H9 (cell line): ENCODE data around the gene GABBR2. TPM values are rescaled to one million over a fixed set of nuclear protein-coding genes. Genes with fewer than 3 reads are reported as not detected.

Source experiments
- DNase-seq: peaks from one replicate; pipeline ENCODE4 v3.0.0-alpha.2; 2017
- H2AFZ ChIP-seq: one replicate; pipeline ENCODE4 v1.6.1; 2013; ENCODE audit warnings: mild to moderate bottlenecking, low read length, control low read depth, moderate library complexity
- H2AK5ac ChIP-seq: 2 replicates; pipeline ENCODE4 v1.6.1; 2013; ENCODE audit warnings: low read length, control low read depth, mixed read lengths; ENCODE audit not compliant: insufficient read length
- H2BK120ac ChIP-seq: one replicate; pipeline ENCODE4 v1.6.1; 2013; ENCODE audit warnings: low read depth, mild to moderate bottlenecking, low read length, control low read depth, inconsistent platforms; ENCODE audit not compliant: poor library complexity, severe bottlenecking
- H2BK12ac ChIP-seq: 2 replicates; pipeline ENCODE4 v1.6.1; 2013; ENCODE audit warnings: low read length, control low read depth, mixed read lengths, low read depth; ENCODE audit not compliant: insufficient read length
- H2BK15ac ChIP-seq: 2 replicates; pipeline ENCODE4 v1.6.1; 2013; ENCODE audit warnings: low read depth, low read length, control low read depth
- H2BK20ac ChIP-seq: one replicate; pipeline ENCODE4 v1.6.1; 2013; ENCODE audit warnings: low read depth, mild to moderate bottlenecking, low read length, control low read depth, inconsistent platforms; ENCODE audit not compliant: poor library complexity, severe bottlenecking
- H2BK5ac ChIP-seq: 2 replicates; pipeline ENCODE4 v1.6.1; 2013; ENCODE audit warnings: low read length, control low read depth, mixed read lengths; ENCODE audit not compliant: insufficient read length
- H3K14ac ChIP-seq: 2 replicates; pipeline ENCODE4 v1.6.1; 2013; ENCODE audit warnings: low read length, control low read depth; ENCODE audit not compliant: insufficient read depth
- H3K18ac ChIP-seq: 2 replicates; pipeline ENCODE4 v1.6.1; 2013; ENCODE audit warnings: low read depth, mild to moderate bottlenecking, mixed read lengths, low read length, control low read depth; ENCODE audit not compliant: insufficient read length
- H3K23ac ChIP-seq: 2 replicates; pipeline ENCODE4 v1.6.1; 2013; ENCODE audit warnings: low read length, control low read depth, mixed read lengths, low read depth; ENCODE audit not compliant: insufficient read length
- H3K23me2 ChIP-seq: 2 replicates; pipeline ENCODE4 v1.6.1; 2013; ENCODE audit warnings: low read depth, mild to moderate bottlenecking, mixed read lengths, low read length, control low read depth; ENCODE audit not compliant: insufficient read length, poor library complexity, severe bottlenecking
- H3K27ac ChIP-seq: 2 replicates; pipeline ENCODE4 v1.5.1; 2013; ENCODE audit warnings: low read length, control low read depth, mixed read lengths, low read depth; ENCODE audit not compliant: insufficient read length
- H3K27me3 ChIP-seq: 2 replicates; pipeline ENCODE4 v1.6.1; 2013; ENCODE audit warnings: low read length, control low read depth, inconsistent platforms; ENCODE audit not compliant: insufficient read depth
- H3K4ac ChIP-seq: 2 replicates; pipeline ENCODE4 v1.6.1; 2013; ENCODE audit warnings: low read depth, mild to moderate bottlenecking, control low read depth, inconsistent platforms, low read length, moderate library complexity
- H3K4me1 ChIP-seq: 2 replicates; pipeline ENCODE4 v1.6.1; 2013; ENCODE audit warnings: low read length, control low read depth, inconsistent platforms; ENCODE audit not compliant: insufficient read depth
- H3K4me2 ChIP-seq: 2 replicates; pipeline ENCODE4 v1.6.1; 2013; ENCODE audit warnings: low read length, control low read depth, mixed read lengths; ENCODE audit not compliant: insufficient read length, insufficient read depth
- H3K56ac ChIP-seq: 2 replicates; pipeline ENCODE4 v1.6.1; 2013; ENCODE audit warnings: low read depth, mild to moderate bottlenecking, mixed read lengths, low read length, control low read depth; ENCODE audit not compliant: insufficient read length
- H3K79me1 ChIP-seq: 2 replicates; pipeline ENCODE4 v1.6.1; 2013; ENCODE audit warnings: low read depth, mild to moderate bottlenecking, moderate library complexity, low read length, control low read depth, inconsistent platforms; ENCODE audit not compliant: insufficient read depth, poor library complexity, severe bottlenecking
- H3K79me2 ChIP-seq: 2 replicates; pipeline ENCODE4 v1.6.1; 2013; ENCODE audit warnings: low read length, control low read depth, inconsistent platforms; ENCODE audit not compliant: insufficient read depth
- H3K9ac ChIP-seq: 2 replicates; pipeline ENCODE4 v1.6.1; 2013; ENCODE audit warnings: low read length, control low read depth, mixed read lengths; ENCODE audit not compliant: insufficient read length; ENCODE audit errors: extremely low read depth
- H3K9me3 ChIP-seq: one replicate; pipeline ENCODE4 v1.6.1; 2013; ENCODE audit warnings: low read depth, low read length, inconsistent platforms; ENCODE audit not compliant: control insufficient read depth
- H3T11ph ChIP-seq: one replicate; pipeline ENCODE4 v1.6.1; 2013; ENCODE audit warnings: mild to moderate bottlenecking, low read length, control low read depth, inconsistent platforms
- H4K20me1 ChIP-seq: one replicate; pipeline ENCODE4 v1.6.1; 2013; ENCODE audit not compliant: control insufficient read depth, insufficient read length, insufficient read depth
- H4K5ac ChIP-seq: 2 replicates; pipeline ENCODE4 v1.6.1; 2013; ENCODE audit warnings: low read depth, mild to moderate bottlenecking, mixed read lengths, low read length, control low read depth; ENCODE audit not compliant: insufficient read length
- H4K8ac ChIP-seq: replicated peaks from 2 replicates; pipeline ENCODE4 v1.6.1; 2013; ENCODE audit warnings: low read length, control low read depth, mixed read lengths, low read depth; ENCODE audit not compliant: insufficient read length
- H4K91ac ChIP-seq: 2 replicates; pipeline ENCODE4 v1.6.1; 2013; ENCODE audit warnings: low read depth, mild to moderate bottlenecking, moderate library complexity, mixed read lengths, low read length, control low read depth; ENCODE audit not compliant: insufficient read length
- H3K27ac Mint-ChIP-seq, 3 experiments: 2 replicates in 2 of 3; 3 replicates in 1 of 3; pipeline ENCODE4 v1.8.0; 2020 to 2021; ENCODE audit warnings: mixed read lengths in 3 of 3, mild to moderate bottlenecking in 1 of 3, moderate library complexity in 1 of 3
- H3K27me3 Mint-ChIP-seq: 2 replicates; pipeline ENCODE4 v1.8.0; 2021; ENCODE audit warnings: low read depth, mild to moderate bottlenecking, moderate library complexity, mixed read lengths
- H3K36me3 Mint-ChIP-seq, 3 experiments: 2 replicates in 2 of 3; 3 replicates in 1 of 3; pipeline ENCODE4 v1.8.0; 2020 to 2021; ENCODE audit warnings: low read depth in 3 of 3, mixed read lengths in 3 of 3; ENCODE audit not compliant: insufficient read depth in 1 of 3
- H3K4me1 Mint-ChIP-seq, 2 experiments: 2 replicates each; pipeline ENCODE4 v1.8.0; 2020; ENCODE audit warnings: mixed read lengths in 2 of 2
- H3K4me3 Mint-ChIP-seq, 2 experiments: 2 replicates in 1 of 2; 3 replicates in 1 of 2; pipeline ENCODE4 v1.8.0; 2020 to 2021; ENCODE audit warnings: mild to moderate bottlenecking in 2 of 2, mixed read lengths in 2 of 2, moderate library complexity in 1 of 2
- H3K9me3 Mint-ChIP-seq, 2 experiments: 2 replicates in 1 of 2; 3 replicates in 1 of 2; pipeline ENCODE4 v1.8.0; 2020; ENCODE audit warnings: mild to moderate bottlenecking in 2 of 2, mixed read lengths in 2 of 2, moderate library complexity in 1 of 2
- CTCF ChIP-seq: fragments of 200-600 bp; sonication (generic); conservative IDR thresholded peaks from 3 replicates; pipeline ENCODE4 v1.8.0; 2021; ENCODE audit warnings: antibody characterized with exemption, mild to moderate bottlenecking
- WGBS: extraction: QIAGEN DNeasy Blood & Tissue Kit; methylation state at CpG from one replicate; pipeline ENCODE4 v1.1.7; 2013; ENCODE audit warnings: missing lambda C conversion rate, low lambda C conversion rate, mixed read lengths; ENCODE audit not compliant: insufficient read length; ENCODE audit errors: extremely low coverage; 5-methylcytosine and 5-hydroxymethylcytosine counted together
- total RNA-seq: library from RNA; stranded (reverse); gene quantifications from 2 replicates; pipeline ENCODE4 v1.2.1, GENCODE V29; 2021

Gene GABBR2
- total RNA-seq, 1 experiment from 2014 or later = 0.66 TPM

DNA sequence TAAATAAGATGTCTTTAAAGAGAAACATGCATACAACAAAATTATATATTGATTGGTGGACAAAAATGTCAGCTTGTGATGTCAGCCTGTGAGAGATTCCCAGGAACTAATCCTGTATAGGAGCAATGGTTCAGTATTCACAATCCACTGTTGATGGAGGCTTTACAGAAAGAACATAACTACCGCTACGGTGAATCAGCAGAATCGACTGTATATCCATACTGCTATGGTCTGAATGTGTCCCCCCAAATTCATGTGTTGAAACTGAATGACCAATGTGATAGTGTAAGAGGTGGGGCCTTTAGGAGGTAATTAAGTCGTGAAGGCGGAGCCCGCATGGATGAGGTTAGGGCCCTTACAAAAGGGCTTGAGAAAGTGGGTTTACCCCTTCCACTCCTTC, 412.9 kb downstream of the GABBR2 start:
- H4K91ac ChIP-seq = no peak overlapping the region
- H2BK12ac ChIP-seq = no peak overlapping the region
- TF ChIP-seq CTCF = no peak
- H2BK120ac ChIP-seq = no peak overlapping the region
- DNase-seq = no peak
- no peak overlapping the region for H3K4me2 ChIP-seq
- no peak overlapping the region for H2BK15ac ChIP-seq
- no peak overlapping the region for H3K9ac ChIP-seq
- WGBS = no CpG with 5 or more reads among the region's 6 CpGs
- H4K8ac ChIP-seq = no peak overlapping the region
- H2AK5ac ChIP-seq = no peak overlapping the region
- no peak overlapping the region for H3K4ac ChIP-seq
- H3K27ac Mint-ChIP-seq = peak overlapping the region in 1 of 3 experiments; percentile 83; a peak in 1 of 7 replicates
- H2BK5ac ChIP-seq = no peak overlapping the region
- H2BK20ac ChIP-seq = no peak overlapping the region
- H3K27me3 Mint-ChIP-seq = peaks cover 2% of the 10 kb centered on the region
- no peaks in the 10 kb centered on the region for H3K79me1 ChIP-seq
- H2AFZ ChIP-seq = no peak overlapping the region
- H3T11ph ChIP-seq = no peak overlapping the region
- no peak overlapping the region for H3K14ac ChIP-seq
- no peaks in the 10 kb centered on the region for H3K4me1 ChIP-seq
- H3K18ac ChIP-seq = no peak overlapping the region
- no peak overlapping the region for H4K5ac ChIP-seq
- H4K20me1 ChIP-seq = no peaks in the 10 kb centered on the region
- H3K23me2 ChIP-seq = no peaks in the 10 kb centered on the region
- H3K4me3 Mint-ChIP-seq = no peak overlapping the region
- no peak overlapping the region for H3K23ac ChIP-seq
- H3K9me3 ChIP-seq = no peaks in the 10 kb centered on the region
- no peaks in the 10 kb centered on the region for H3K9me3 Mint-ChIP-seq
- H3K79me2 ChIP-seq = no peaks in the 10 kb centered on the region
- no peaks in the 10 kb centered on the region for H3K36me3 Mint-ChIP-seq
- H3K4me1 Mint-ChIP-seq = peaks cover 6 to 8% of the 10 kb centered on the region in 2 experiments
- H3K27me3 ChIP-seq = no peaks in the 10 kb centered on the region
- H3K56ac ChIP-seq = no peak overlapping the region
- H3K27ac ChIP-seq = no peak overlapping the region
